DOHH2 (cell line): ENCODE data around the gene IRS1.

Experiments
- H3F3A ChIP-seq: fragments of 200-600 bp; sonication (generic), shearing (Covaris generic); 2 replicates; pipeline ENCODE4 v1.6.0; 2016; ENCODE audit warnings: antibody characterized with exemption, mild to moderate bottlenecking; ENCODE audit not compliant: control insufficient read depth, insufficient read depth
- H3K27ac ChIP-seq: fragments of 200-600 bp; sonication (generic); 2 replicates; pipeline ENCODE4 v1.5.1; 2014; ENCODE audit warnings: low read depth, mild to moderate bottlenecking, low read length, moderate library complexity
- H3K27me3 ChIP-seq: fragments of 200-600 bp; sonication (generic); 2 replicates; pipeline ENCODE4 v1.6.1; 2014; ENCODE audit warnings: mild to moderate bottlenecking, low read length, mixed read lengths; ENCODE audit not compliant: control insufficient read depth
- H3K36me3 ChIP-seq: fragments of 200-600 bp; sonication (generic); 2 replicates; pipeline ENCODE4 v1.6.1; 2014; ENCODE audit warnings: mild to moderate bottlenecking, low read length, moderate library complexity, mixed read lengths; ENCODE audit not compliant: control insufficient read depth
- H3K4me1 ChIP-seq: fragments of 200-600 bp; sonication (generic); 2 replicates; pipeline ENCODE4 v1.6.1; 2014; ENCODE audit warnings: mild to moderate bottlenecking, low read length, mixed read lengths; ENCODE audit not compliant: control insufficient read depth
- H3K4me2 ChIP-seq: fragments of 200-600 bp; sonication (generic); 2 replicates; pipeline ENCODE4 v1.6.0; 2014; ENCODE audit warnings: mild to moderate bottlenecking, low read length, moderate library complexity
- H3K4me3 ChIP-seq: fragments of 200-600 bp; sonication (generic); 2 replicates; pipeline ENCODE4 v1.5.1; 2014; ENCODE audit warnings: mild to moderate bottlenecking, low read length, mixed read lengths
- H3K79me2 ChIP-seq: fragments of 200-600 bp; sonication (generic); 2 replicates; pipeline ENCODE4 v1.6.1; 2014; ENCODE audit warnings: mild to moderate bottlenecking, low read length, mixed read lengths; ENCODE audit not compliant: control insufficient read depth
- H3K9me2 ChIP-seq: fragments of 200-600 bp; sonication (generic); replicated peaks from 2 replicates; pipeline ENCODE4 v1.6.1; 2014; ENCODE audit warnings: mild to moderate bottlenecking, low read length, mixed read lengths; ENCODE audit not compliant: control insufficient read depth
- H3K9me3 ChIP-seq: fragments of 200-600 bp; sonication (generic); 2 replicates; pipeline ENCODE4 v1.6.1; 2014; ENCODE audit warnings: antibody characterized with exemption, low read length, mixed read lengths; ENCODE audit not compliant: control insufficient read depth, insufficient read depth
- H4K20me1 ChIP-seq: fragments of 200-600 bp; sonication (generic); 2 replicates; pipeline ENCODE4 v1.6.0; 2014; ENCODE audit warnings: low read depth, mild to moderate bottlenecking, antibody characterized with exemption, low read length, moderate library complexity; ENCODE audit not compliant: control insufficient read depth, insufficient read depth
- EZH2phosphoT487 ChIP-seq: fragments of 200-600 bp; sonication (generic); IDR thresholded peaks from 2 replicates; pipeline ENCODE4 v1.6.1; 2017; ENCODE audit warnings: borderline replicate concordance, mild to moderate bottlenecking, antibody characterized with exemption, low read length, moderate library complexity, mixed read lengths
- TF ChIP-seq, protein P1 (sequence below): fragments of 200-600 bp; sonication (generic); IDR thresholded peaks from one replicate; pipeline ENCODE4 v1.5.1; 2014; ENCODE audit warnings: antibody characterized with exemption, mild to moderate bottlenecking, low read depth, low read length; ENCODE audit not compliant: poor library complexity, severe bottlenecking

Gene IRS1

GRCh38 chr2:226739545-226740030, 60.0 kb downstream of the IRS1 start:
- H3K4me3 ChIP-seq, result no peak overlapping the region
- no peaks in the 10 kb centered on the region; the same call in 1 of the 2 replicates for H3K36me3 ChIP-seq
- no peaks in the 10 kb centered on the region for H3K4me1 ChIP-seq
- no peaks in the 10 kb centered on the region for H3K79me2 ChIP-seq
- TF ChIP-seq, protein P1, sequence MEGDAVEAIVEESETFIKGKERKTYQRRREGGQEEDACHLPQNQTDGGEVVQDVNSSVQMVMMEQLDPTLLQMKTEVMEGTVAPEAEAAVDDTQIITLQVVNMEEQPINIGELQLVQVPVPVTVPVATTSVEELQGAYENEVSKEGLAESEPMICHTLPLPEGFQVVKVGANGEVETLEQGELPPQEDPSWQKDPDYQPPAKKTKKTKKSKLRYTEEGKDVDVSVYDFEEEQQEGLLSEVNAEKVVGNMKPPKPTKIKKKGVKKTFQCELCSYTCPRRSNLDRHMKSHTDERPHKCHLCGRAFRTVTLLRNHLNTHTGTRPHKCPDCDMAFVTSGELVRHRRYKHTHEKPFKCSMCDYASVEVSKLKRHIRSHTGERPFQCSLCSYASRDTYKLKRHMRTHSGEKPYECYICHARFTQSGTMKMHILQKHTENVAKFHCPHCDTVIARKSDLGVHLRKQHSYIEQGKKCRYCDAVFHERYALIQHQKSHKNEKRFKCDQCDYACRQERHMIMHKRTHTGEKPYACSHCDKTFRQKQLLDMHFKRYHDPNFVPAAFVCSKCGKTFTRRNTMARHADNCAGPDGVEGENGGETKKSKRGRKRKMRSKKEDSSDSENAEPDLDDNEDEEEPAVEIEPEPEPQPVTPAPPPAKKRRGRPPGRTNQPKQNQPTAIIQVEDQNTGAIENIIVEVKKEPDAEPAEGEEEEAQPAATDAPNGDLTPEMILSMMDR, result no peak
- no peak for TF ChIP-seq EZH2phosphoT487
- H3K27ac ChIP-seq, result no peak overlapping the region
- H3F3A ChIP-seq, result no peaks in the 10 kb centered on the region
- H3K9me2 ChIP-seq, result no peaks in the 10 kb centered on the region
- no peaks in the 10 kb centered on the region for H3K27me3 ChIP-seq
- no peaks in the 10 kb centered on the region for H4K20me1 ChIP-seq
- no peaks in the 10 kb centered on the region for H3K9me3 ChIP-seq
- no peak overlapping the region for H3K4me2 ChIP-seq

- no peak for TF ChIP-seq EZH2phosphoT487
- TF ChIP-seq, protein P1, result no peak
- Histone ChIP-seq H3K9me2 (no peaks in the 10 kb centered on the region), H3F3A (no peaks in the 10 kb centered on the region), H3K4me2 (no peak overlapping the region), H4K20me1 (no peaks in the 10 kb centered on the region), H3K9me3 (no peaks in the 10 kb centered on the region), H3K36me3 (no peaks in the 10 kb centered on the region; the same call in 1 of the 2 replicates), H3K27ac (no peak overlapping the region), H3K27me3 (no peaks in the 10 kb centered on the region), H3K4me1 (no peaks in the 10 kb centered on the region), H3K79me2 (no peaks in the 10 kb centered on the region), H3K4me3 (no peak overlapping the region)
These were observed 60.6 kb downstream of the IRS1 start for GRCh38 chr2:226738821-226739544.

GRCh38 chr2:226738191-226738820, 61.3 kb downstream of the IRS1 start:
- Histone ChIP-seq H3K4me3 (no peak overlapping the region), H3F3A (no peaks in the 10 kb centered on the region), H4K20me1 (no peaks in the 10 kb centered on the region), H3K79me2 (no peaks in the 10 kb centered on the region), H3K9me2 (no peaks in the 10 kb centered on the region), H3K27me3 (no peaks in the 10 kb centered on the region), H3K9me3 (no peaks in the 10 kb centered on the region), H3K4me2 (no peak overlapping the region), H3K4me1 (no peaks in the 10 kb centered on the region), H3K36me3 (no peaks in the 10 kb centered on the region; the same call in 1 of the 2 replicates), H3K27ac (no peak overlapping the region)
- TF ChIP-seq, protein P1, result no peak
- TF ChIP-seq EZH2phosphoT487, result no peak
